ENCODE measurements around the gene MYOM3.

- TF ChIP-seq CTCF (IDR thresholded peaks at IDR 0.05) (no peak), POLR2A (IDR thresholded peaks at IDR 0.05) (no peak)
Measured at GRCh38 chr1:24081190-24081589, 30.7 kb downstream of the MYOM3 start.
